H1 (cell line): ENCODE measurements around the gene SNORC. TPM values are rescaled to one million over a fixed set of nuclear protein-coding genes. Genes with fewer than 3 reads are reported as not detected.

Source experiments
- CTCF ChIA-PET: fragments of 300-600 bp; sonication (Branson Sonifier 250); formaldehyde crosslinking; loops from one replicate; lab custom pipeline; 2021; ENCODE audit not compliant: partially characterized antibody; lab: Charles Lee
- POLR2A ChIA-PET: fragments of 300-600 bp; sonication (Branson Sonifier 250); formaldehyde crosslinking; loops from one replicate; lab custom pipeline; 2021; ENCODE audit warnings: inconsistent platforms; ENCODE audit not compliant: partially characterized antibody; lab: Charles Lee
- DNase-seq, 2 experiments: peaks; one replicate each; pipeline versions ENCODE4 v3.0.0 to v3.0.0-alpha.2; 2010 to 2022; ENCODE audit warnings: low spot score in 2 of 2, low read depth in 1 of 2, mixed read lengths in 1 of 2
- FAIRE-seq: peaks from 2 replicates; lab custom pipeline; 2011; peaks lifted over from hg19 to GRCh38; lab: Jason Lieb, UNC
- H2AFZ ChIP-seq: 2 replicates; pipeline ENCODE4 v1.8.1; 2012; ENCODE audit warnings: low read length, inconsistent platforms
- H2AK5ac ChIP-seq: 2 replicates; pipeline ENCODE4 v1.6.1; 2013; ENCODE audit warnings: low read depth, low read length
- H2BK120ac ChIP-seq: replicated peaks from 2 replicates; pipeline ENCODE3; 2013; ENCODE audit warnings: low read depth, low read length, inconsistent platforms
- H2BK12ac ChIP-seq: 2 replicates; pipeline ENCODE4 v1.6.1; 2013; ENCODE audit warnings: low read depth, low read length
- H2BK15ac ChIP-seq: 2 replicates; pipeline ENCODE4 v1.6.1; 2013; ENCODE audit warnings: low read length
- H2BK20ac ChIP-seq: 2 replicates; pipeline ENCODE4 v1.6.1; 2013; ENCODE audit warnings: low read length
- H2BK5ac ChIP-seq: 2 replicates; pipeline ENCODE4 v1.6.1; 2013; ENCODE audit warnings: low read depth, low read length
- H3K14ac ChIP-seq: 2 replicates; pipeline ENCODE4 v1.6.1; 2013; ENCODE audit warnings: inconsistent platforms; ENCODE audit not compliant: insufficient read length
- H3K18ac ChIP-seq: 2 replicates; pipeline ENCODE4 v1.6.1; 2013; ENCODE audit warnings: low read length; ENCODE audit errors: extremely low read depth
- H3K23ac ChIP-seq: 2 replicates; pipeline ENCODE4 v1.6.1; 2013; ENCODE audit warnings: inconsistent platforms; ENCODE audit not compliant: insufficient read length
- H3K23me2 ChIP-seq: 2 replicates; pipeline ENCODE4 v1.6.1; 2013; ENCODE audit warnings: low read depth, low read length
- H3K27ac ChIP-seq: 2 replicates; pipeline ENCODE4 v1.6.1; 2011; ENCODE audit warnings: low read depth, low read length, inconsistent platforms
- H3K27me3 ChIP-seq, 4 experiments: replicated peaks in 1 of 4; 1 replicate in 1 of 4; 2 replicates in 3 of 4; pipeline versions ENCODE4 v1.6.1 to v1.8.1; 2011 to 2013; ENCODE audit warnings: low read length in 3 of 4, mild to moderate bottlenecking in 3 of 4, inconsistent platforms in 2 of 4, mixed read lengths in 2 of 4, moderate library complexity in 1 of 4; ENCODE audit not compliant: control insufficient read depth in 3 of 4, insufficient read depth in 3 of 4; ENCODE audit errors: extremely low read depth in 1 of 4
- H3K36me3 ChIP-seq, 4 experiments: 2 replicates each; pipeline versions ENCODE4 v1.6.1 to v1.8.1; 2011 to 2013; ENCODE audit warnings: mild to moderate bottlenecking in 4 of 4, low read length in 3 of 4, moderate library complexity in 2 of 4, control low read depth in 1 of 4, inconsistent platforms in 1 of 4; ENCODE audit not compliant: insufficient read depth in 4 of 4, control insufficient read depth in 2 of 4
- H3K4ac ChIP-seq: replicated peaks from 2 replicates; pipeline ENCODE3; 2013; ENCODE audit warnings: low read length, low read depth, mixed read lengths, inconsistent platforms; ENCODE audit not compliant: insufficient read length
- H3K4me1 ChIP-seq, 4 experiments: replicated peaks in 1 of 4; 1 replicate in 1 of 4; 2 replicates in 3 of 4; pipeline versions ENCODE4 v1.6.1 to v1.8.1; 2011 to 2013; ENCODE audit warnings: low read length in 3 of 4, inconsistent platforms in 2 of 4, mixed read lengths in 1 of 4; ENCODE audit not compliant: insufficient read depth in 4 of 4, control insufficient read depth in 3 of 4
- H3K4me2 ChIP-seq, 2 experiments: 2 replicates each; pipeline versions ENCODE4 v1.6.1 to v1.8.1; 2011 to 2013; ENCODE audit warnings: low read depth in 2 of 2, low read length in 2 of 2, control low read depth in 1 of 2, inconsistent platforms in 1 of 2, mild to moderate bottlenecking in 1 of 2; ENCODE audit not compliant: insufficient read depth in 1 of 2
- H3K4me3 ChIP-seq, 4 experiments: fragments of 200-600, 300-600 bp in 1 of 4; sonication (generic), shearing (Covaris generic), sonication (Bioruptor Twin) in 1 of 4; 2 replicates each; pipeline versions ENCODE4 v1.5.1 to v1.8.1; 2011 to 2016; ENCODE audit warnings: low read length in 4 of 4, low read depth in 3 of 4, control low read depth in 2 of 4, inconsistent platforms in 2 of 4, mild to moderate bottlenecking in 2 of 4, mixed read lengths in 1 of 4, moderate library complexity in 1 of 4; ENCODE audit not compliant: insufficient read depth in 2 of 4; ENCODE audit errors: extremely low read depth in 1 of 4
- H3K56ac ChIP-seq: replicated peaks from 2 replicates; pipeline ENCODE3; 2013; ENCODE audit warnings: low read depth, mild to moderate bottlenecking, mixed read lengths, low read length, inconsistent platforms; ENCODE audit not compliant: insufficient read length
- H3K79me1 ChIP-seq: 2 replicates; pipeline ENCODE4 v1.6.1; 2013; ENCODE audit warnings: low read depth, low read length, control low read depth
- H3K79me2 ChIP-seq, 2 experiments: 2 replicates each; pipeline versions ENCODE4 v1.6.1 to v1.8.1; 2012 to 2013; ENCODE audit warnings: low read length in 2 of 2, mild to moderate bottlenecking in 2 of 2, inconsistent platforms in 1 of 2; ENCODE audit not compliant: insufficient read depth in 2 of 2, control insufficient read depth in 1 of 2
- H3K9ac ChIP-seq, 4 experiments: replicated peaks in 1 of 4; 1 replicate in 1 of 4; 2 replicates in 3 of 4; pipeline versions ENCODE4 v1.6.1 to v1.8.1; 2011 to 2013; ENCODE audit warnings: low read depth in 3 of 4, low read length in 3 of 4, control low read depth in 2 of 4, mild to moderate bottlenecking in 2 of 4, moderate library complexity in 2 of 4, inconsistent platforms in 1 of 4; ENCODE audit errors: extremely low read depth in 1 of 4
- H3K9me3 ChIP-seq, 2 experiments: 2 replicates each; pipeline versions ENCODE4 v1.6.1 to v1.8.1; 2012 to 2013; ENCODE audit warnings: mild to moderate bottlenecking in 2 of 2, moderate library complexity in 2 of 2, control low read depth in 1 of 2, inconsistent platforms in 1 of 2, low read depth in 1 of 2, low read length in 1 of 2, mixed read lengths in 1 of 2; ENCODE audit not compliant: insufficient read depth in 2 of 2
- H4K20me1 ChIP-seq, 2 experiments: replicated peaks in 1 of 2; 2 replicates each; pipeline versions ENCODE3 to v1.8.1; 2011 to 2013; ENCODE audit warnings: inconsistent platforms in 2 of 2, low read length in 2 of 2, mild to moderate bottlenecking in 1 of 2; ENCODE audit not compliant: insufficient read depth in 2 of 2, control insufficient read depth in 1 of 2
- H4K5ac ChIP-seq: 2 replicates; pipeline ENCODE4 v1.6.1; 2013; ENCODE audit warnings: low read length, low read depth, mixed read lengths, inconsistent platforms; ENCODE audit not compliant: insufficient read length
- H4K8ac ChIP-seq: 2 replicates; pipeline ENCODE4 v1.8.0; 2013; ENCODE audit warnings: mild to moderate bottlenecking, moderate library complexity, low read length, inconsistent platforms; ENCODE audit not compliant: insufficient read depth; ENCODE audit errors: extremely low read depth
- H4K91ac ChIP-seq: replicated peaks from 2 replicates; pipeline ENCODE3; 2013; ENCODE audit warnings: low read length, mixed read lengths, inconsistent platforms; ENCODE audit not compliant: insufficient read length
- ASH2L ChIP-seq: fragments of 200-600, 300-600 bp; sonication (generic); IDR thresholded peaks from one replicate; pipeline ENCODE4 v1.7.1; 2017; ENCODE audit warnings: low read length
- BACH1 ChIP-seq: IDR thresholded peaks from 2 replicates; pipeline ENCODE4 v1.6.1; 2012; ENCODE audit warnings: low read length, improper control_type of control experiment
- BRCA1 ChIP-seq: IDR thresholded peaks from 2 replicates; pipeline ENCODE4 v1.6.1; 2012; ENCODE audit warnings: low read depth, low read length, improper control_type of control experiment
- CHD1 ChIP-seq: IDR thresholded peaks from 2 replicates; pipeline ENCODE4 v1.6.1; 2012; ENCODE audit warnings: low read depth, low read length, improper control_type of control experiment
- CHD2 ChIP-seq: IDR thresholded peaks from 2 replicates; pipeline ENCODE4 v1.6.1; 2012; ENCODE audit warnings: low read length, improper control_type of control experiment
- CREB1 ChIP-seq: IDR thresholded peaks from 2 replicates; pipeline ENCODE4 v1.6.1; 2012; ENCODE audit warnings: inconsistent platforms
- GTF2F1 ChIP-seq: IDR thresholded peaks from 2 replicates; pipeline ENCODE4 v1.6.1; 2012; ENCODE audit warnings: low read depth, low read length, improper control_type of control experiment, borderline replicate concordance
- JUN ChIP-seq: IDR thresholded peaks from 2 replicates; pipeline ENCODE4 v1.6.1; 2011; ENCODE audit warnings: low read depth, mild to moderate bottlenecking, improper control_type of control experiment, low read length
- KDM4A ChIP-seq: IDR thresholded peaks from one replicate; pipeline ENCODE4 v1.7.1; 2012; ENCODE audit warnings: low read depth, mild to moderate bottlenecking, moderate library complexity, low read length, inconsistent platforms; ENCODE audit not compliant: severe bottlenecking
- RFX5 ChIP-seq: IDR thresholded peaks from 2 replicates; pipeline ENCODE4 v1.6.1; 2011; ENCODE audit warnings: low read depth, low read length, improper control_type of control experiment, borderline replicate concordance
- SAP30 ChIP-seq: fragments of 300-600 bp; sonication (generic); IDR thresholded peaks from 2 replicates; pipeline ENCODE4 v1.7.1; 2012; ENCODE audit warnings: low read length, moderate library complexity, mild to moderate bottlenecking, inconsistent platforms; ENCODE audit not compliant: insufficient read depth, insufficient replicate concordance
- SIX5 ChIP-seq: IDR thresholded peaks from 2 replicates; pipeline ENCODE4 v1.6.1; 2011; ENCODE audit warnings: mild to moderate bottlenecking, low read depth, low read length
- SUZ12 ChIP-seq: fragments of 200-600 bp; sonication (generic); IDR thresholded peaks from 2 replicates; pipeline ENCODE4 v1.6.1; 2012; ENCODE audit warnings: mild to moderate bottlenecking, inconsistent platforms, low read length, moderate library complexity, mixed read lengths
- TAF7 ChIP-seq: optimal IDR thresholded peaks from 2 replicates; pipeline ENCODE3; 2011; ENCODE audit warnings: low read depth, mild to moderate bottlenecking, inconsistent platforms, low read length, moderate library complexity, borderline replicate concordance
- TBP ChIP-seq: IDR thresholded peaks from 2 replicates; pipeline ENCODE4 v1.6.1; 2011; ENCODE audit warnings: low read depth, low read length, improper control_type of control experiment
- TEAD4 ChIP-seq: IDR thresholded peaks from 2 replicates; pipeline ENCODE4 v1.6.1; 2012; ENCODE audit warnings: low read depth, low read length, inconsistent platforms, mixed read lengths
- WGBS, 2 experiments: shearing (Covaris generic) in 1 of 2; methylation state at CpG; one replicate each; pipeline versions ENCODE4 v1.1.6 to v1.1.7; 2013 to 2015; ENCODE audit warnings: low lambda C conversion rate in 2 of 2, mixed read lengths in 2 of 2, inconsistent platforms in 1 of 2, low coverage in 1 of 2, missing lambda C conversion rate in 1 of 2; ENCODE audit not compliant: insufficient replicate concordance in 2 of 2, insufficient coverage in 1 of 2, insufficient read length in 1 of 2; ENCODE audit errors: extremely low coverage in 1 of 2, missing lambda C conversion rate in 1 of 2; 5-methylcytosine and 5-hydroxymethylcytosine counted together
- polyA plus RNA-seq, 7 experiments: library from polyadenylated mRNA; depleted of rRNA in 3 of 7; stranded (reverse) in 5 of 7; unstranded in 2 of 7; fragments of >200 nt in 5 of 7; fragments of 200-250 nt in 2 of 7; gene quantifications; 1 replicate in 5 of 7; 2 replicates in 1 of 7; 4 replicates in 1 of 7; pipeline versions ENCODE4 v1.2.1 to v1.2.3, GENCODE V29; 2011 to 2013; ENCODE audit warnings: missing spikeins in 2 of 7, mixed read lengths in 2 of 7
- total RNA-seq: library from RNA; stranded (reverse); fragmentation: NEBNext Ultra II Directional; extraction: Animal tissue kit (Norgen Biotek cat#: 25700); gene quantifications from 2 replicates; pipeline ENCODE4 v1.2.1, GENCODE V29; 2021

SNORC gene
- total and polyA plus RNA-seq, 2 of the 8 experiments (the other 6 are each of a cell fraction or from before 2014, with no cell fraction given) = 1.6 to 1.8 TPM

DNA sequence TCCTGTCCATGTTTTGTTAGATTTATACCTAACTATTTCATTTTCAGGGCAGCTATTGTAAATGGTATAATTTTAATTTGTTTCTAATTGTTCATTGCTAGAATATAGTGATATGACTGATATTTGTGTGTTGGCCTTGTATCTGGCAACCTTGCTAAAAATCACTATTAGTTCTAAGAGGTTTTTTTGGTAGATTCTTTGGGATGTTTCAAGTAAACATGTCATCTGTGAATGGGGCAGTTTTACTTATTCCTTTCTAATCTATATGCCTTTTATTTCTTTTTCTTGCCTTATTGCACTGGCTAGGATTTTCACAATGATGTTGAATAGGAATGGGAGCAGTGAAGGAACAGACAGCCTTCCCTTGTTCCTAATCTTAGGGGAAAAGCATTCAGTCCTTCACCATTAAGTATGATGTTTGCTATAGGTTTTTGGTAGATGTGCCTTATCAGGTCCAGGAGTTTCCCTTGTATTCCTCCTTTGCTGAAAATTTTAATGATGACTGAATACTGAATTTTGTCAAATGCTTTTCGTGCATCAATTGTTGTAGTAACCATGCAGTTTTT lies 41.7 kb downstream of the SNORC start:
- Histone ChIP-seq H3K23ac (no peak overlapping the region), H3K36me3 (no peaks in the 10 kb centered on the region), H4K5ac (no peak overlapping the region), H3K79me2 (no peaks in the 10 kb centered on the region), H3K4me3 (no peak overlapping the region), H3K4me1 (no peaks in the 10 kb centered on the region), H3K18ac (no peak overlapping the region), H2AK5ac (no peak overlapping the region), H3K14ac (no peak overlapping the region), H3K23me2 (no peaks in the 10 kb centered on the region), H4K20me1 (no peaks in the 10 kb centered on the region), H2BK120ac (no peak overlapping the region), H2BK20ac (no peak overlapping the region), H2BK15ac (no peak overlapping the region), H3K56ac (no peak overlapping the region), H3K27ac (no peak overlapping the region), H4K91ac (no peak overlapping the region), H3K9me3 (peaks cover 9 to 19% of the 10 kb centered on the region in 2 experiments), H2BK12ac (no peak overlapping the region), H3K27me3 (no peaks in the 10 kb centered on the region), H3K4me2 (no peak overlapping the region), H4K8ac (no peak overlapping the region), H3K9ac (no peak overlapping the region), H2AFZ (no peak overlapping the region), H3K4ac (no peak overlapping the region), H2BK5ac (no peak overlapping the region), H3K79me1 (no peaks in the 10 kb centered on the region)
- no peak for FAIRE-seq
- no peak for DNase-seq
- ChIA-PET CTCF (no interaction called here), POLR2A (no interaction called here)
- WGBS, 2 experiments = 71% methylated on average over 1 of the region's 1 CpG; no CpG with 5 or more reads in 1 of the 2 experiments
- TF ChIP-seq RFX5 (no peak), CREB1 (no peak), SUZ12 (no peak), JUN (no peak), ASH2L (no peak), GTF2F1 (no peak), TEAD4 (no peak), TAF7 (no peak), SAP30 (no peak), BACH1 (no peak), TBP (no peak), KDM4A (no peak), SIX5 (no peak), CHD2 (no peak), CHD1 (no peak), BRCA1 (no peak)
